ENCODE measurements around the gene EIF3F. TPM values are rescaled to one million over a fixed set of nuclear protein-coding genes. Genes with fewer than 3 reads are reported as not detected.

Gene EIF3F
- total and polyA plus RNA-seq, 10 of the 15 experiments (the other 5 are each of a cell fraction or from before 2014, with no cell fraction given), result 81.3 to 461 (median 213) TPM

DNA sequence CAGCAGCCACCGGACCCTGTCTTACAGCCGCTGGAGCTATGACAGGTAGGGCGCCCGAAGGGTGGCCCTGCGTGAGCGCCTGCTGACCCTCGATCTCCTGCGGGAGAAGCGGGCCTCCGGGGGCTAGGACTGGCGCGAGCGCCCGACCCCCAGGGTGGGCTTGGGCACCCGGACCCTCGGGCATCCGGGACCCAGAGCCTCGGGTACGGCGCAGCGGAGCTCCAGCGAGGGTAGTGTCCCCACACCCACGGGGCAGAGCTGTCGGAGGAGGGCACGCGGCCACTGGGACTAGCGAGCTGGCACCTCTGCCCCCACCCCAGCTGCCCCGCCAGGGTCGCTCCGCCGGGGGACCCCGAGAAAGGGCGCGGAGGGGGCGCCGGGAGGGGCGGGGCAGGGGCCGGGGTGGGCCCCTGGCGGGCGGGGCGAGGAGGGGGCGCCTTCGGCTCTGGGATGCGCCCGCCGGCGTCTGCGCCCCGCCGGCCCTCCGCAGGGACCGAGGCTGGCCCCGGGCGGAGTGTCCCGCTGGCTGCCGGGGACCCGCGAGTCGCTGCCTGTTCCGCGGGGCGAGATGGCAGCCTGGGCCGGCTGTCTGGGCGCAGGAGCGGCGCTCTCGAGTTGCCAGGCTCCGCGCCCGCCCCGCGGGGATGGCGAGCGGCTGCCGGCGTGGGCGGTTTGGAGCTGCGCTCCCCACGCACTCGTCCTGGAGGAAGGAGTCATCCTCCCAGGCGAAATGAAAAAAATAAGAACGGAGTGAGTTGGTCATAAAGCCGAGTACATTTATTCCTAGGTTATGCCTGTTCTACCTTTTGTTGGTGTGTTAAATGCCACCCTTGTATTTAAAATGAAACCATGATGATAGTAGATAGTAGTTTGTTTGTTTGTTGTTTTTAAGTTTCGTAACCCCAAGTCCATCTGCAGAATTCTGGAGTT is 32.4 kb downstream of the EIF3F start:
- TF ChIP-seq EZH2 (IDR thresholded peaks at IDR 0.05; ENCODE audit: borderline replicate concordance, control insufficient read depth, low read depth, low read length), result 0 out of 2 replicates have a peak, but pooled peaks have one; percentile 25
- no peak for TF ChIP-seq HCFC1 (IDR thresholded peaks at IDR 0.05; ENCODE audit: low read length)
- no peak for TF ChIP-seq ZNF24 (IDR thresholded peaks at IDR 0.05)
- TF ChIP-seq, protein P1, sequence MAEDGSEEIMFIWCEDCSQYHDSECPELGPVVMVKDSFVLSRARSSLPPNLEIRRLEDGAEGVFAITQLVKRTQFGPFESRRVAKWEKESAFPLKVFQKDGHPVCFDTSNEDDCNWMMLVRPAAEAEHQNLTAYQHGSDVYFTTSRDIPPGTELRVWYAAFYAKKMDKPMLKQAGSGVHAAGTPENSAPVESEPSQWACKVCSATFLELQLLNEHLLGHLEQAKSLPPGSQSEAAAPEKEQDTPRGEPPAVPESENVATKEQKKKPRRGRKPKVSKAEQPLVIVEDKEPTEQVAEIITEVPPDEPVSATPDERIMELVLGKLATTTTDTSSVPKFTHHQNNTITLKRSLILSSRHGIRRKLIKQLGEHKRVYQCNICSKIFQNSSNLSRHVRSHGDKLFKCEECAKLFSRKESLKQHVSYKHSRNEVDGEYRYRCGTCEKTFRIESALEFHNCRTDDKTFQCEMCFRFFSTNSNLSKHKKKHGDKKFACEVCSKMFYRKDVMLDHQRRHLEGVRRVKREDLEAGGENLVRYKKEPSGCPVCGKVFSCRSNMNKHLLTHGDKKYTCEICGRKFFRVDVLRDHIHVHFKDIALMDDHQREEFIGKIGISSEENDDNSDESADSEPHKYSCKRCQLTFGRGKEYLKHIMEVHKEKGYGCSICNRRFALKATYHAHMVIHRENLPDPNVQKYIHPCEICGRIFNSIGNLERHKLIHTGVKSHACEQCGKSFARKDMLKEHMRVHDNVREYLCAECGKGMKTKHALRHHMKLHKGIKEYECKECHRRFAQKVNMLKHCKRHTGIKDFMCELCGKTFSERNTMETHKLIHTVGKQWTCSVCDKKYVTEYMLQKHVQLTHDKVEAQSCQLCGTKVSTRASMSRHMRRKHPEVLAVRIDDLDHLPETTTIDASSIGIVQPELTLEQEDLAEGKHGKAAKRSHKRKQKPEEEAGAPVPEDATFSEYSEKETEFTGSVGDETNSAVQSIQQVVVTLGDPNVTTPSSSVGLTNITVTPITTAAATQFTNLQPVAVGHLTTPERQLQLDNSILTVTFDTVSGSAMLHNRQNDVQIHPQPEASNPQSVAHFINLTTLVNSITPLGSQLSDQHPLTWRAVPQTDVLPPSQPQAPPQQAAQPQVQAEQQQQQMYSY (CRISPR knock-in tag; IDR thresholded peaks at IDR 0.05), result no peak
- H3K9ac ChIP-seq (ENCODE audit: control insufficient read depth, insufficient read depth, low read length), result no peak overlapping the region
- in situ Hi-C loops (cut with MboI), result no loop called here
- H2AFZ ChIP-seq (ENCODE audit: control insufficient read depth, low read depth, low read length), result no peak overlapping the region
- H3K4me3 ChIP-seq, result no peak overlapping the region
- no peaks in the 10 kb centered on the region for H3K4me1 ChIP-seq (ENCODE audit: control insufficient read depth, insufficient read depth, low read length)
- POLR2A ChIA-PET, result no interaction called here
- CTCF ChIA-PET, result no interaction called here
- intact Hi-C loops (cut with micrococcal nuclease; ENCODE audit: unreplicated experiment), result no loop called here
- H4K20me1 ChIP-seq (ENCODE audit: control insufficient read depth, insufficient read depth), result no peaks in the 10 kb centered on the region
- DNase-seq (ENCODE audit: low read depth, low spot score) (no peak), ATAC-seq (peak; percentile 48), FAIRE-seq (no peak)
- peaks cover 7 to 8% of the 10 kb centered on the region in 2 experiments for H3K27me3 ChIP-seq (replicated peaks in 1 of 2; ENCODE audit: control insufficient read depth in 2 of 2, insufficient read depth in 2 of 2, low read length in 1 of 2)
- no peaks in the 10 kb centered on the region for H3K9me3 ChIP-seq (replicated peaks; ENCODE audit: control insufficient read depth, insufficient read depth, low read length)
- H3K36me3 ChIP-seq (ENCODE audit: control insufficient read depth in 2 of 2, insufficient read depth in 2 of 2, low read length in 1 of 2), result no peaks in the 10 kb centered on the region
- BruUV-seq (replicated peaks), result no TSS peak
- SMC1A ChIA-PET (ENCODE audit: uncharacterized antibody, unreplicated experiment), result no interaction called here
- H3K27ac ChIP-seq (ENCODE audit: control insufficient read depth, insufficient read depth), result no peak overlapping the region
- RAD21 ChIA-PET (ENCODE audit: unreplicated experiment), result no interaction called here
- 4% methylated on average over 61 of the region's 84 CpGs for WGBS (ENCODE audit: insufficient coverage, insufficient replicate concordance, low lambda C conversion rate, missing lambda C conversion rate)
- peak overlapping the region; percentile 60; the same call in 1 of the 2 replicates for H3K4me2 ChIP-seq (ENCODE audit: control insufficient read depth, insufficient read depth)
- no peaks in the 10 kb centered on the region for H3K79me2 ChIP-seq (ENCODE audit: control insufficient read depth, insufficient read depth, low read length)
